ENCODE data around the gene HOXB9. TPM values are rescaled to one million over a fixed set of nuclear protein-coding genes. Genes with fewer than 3 reads are reported as not detected.

Gene HOXB9
- total RNA-seq, 2 experiments from 2014 or later, result 5.1 to 5.5 TPM

DNA sequence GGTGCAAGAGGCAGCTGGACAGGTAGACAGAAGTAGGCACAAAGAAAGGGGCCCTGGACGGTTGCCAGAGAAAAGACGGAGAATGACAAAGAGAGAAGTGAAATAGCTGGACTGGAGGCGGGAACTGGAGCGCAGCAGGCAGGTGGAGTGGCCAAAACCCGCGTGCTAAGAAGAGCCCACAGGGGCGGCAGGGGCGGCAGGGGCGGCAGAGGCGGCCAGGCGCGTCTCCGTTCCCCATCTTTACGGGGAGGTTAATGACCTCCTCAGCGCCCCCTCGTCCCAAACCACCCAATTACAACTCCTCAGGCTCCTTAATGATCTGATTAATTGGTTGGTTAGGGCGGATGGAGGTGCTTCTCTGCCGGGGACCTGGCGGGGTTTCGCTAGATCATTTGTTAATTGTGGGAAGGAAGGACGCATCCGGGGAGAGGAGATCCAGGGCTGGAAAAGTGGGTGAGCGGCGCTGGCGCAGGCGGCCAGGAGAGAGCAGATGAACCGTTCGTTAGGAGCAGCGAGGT, 15.4 kb upstream of the HOXB9 start:
- POLR2A ChIA-PET, result no interaction called here
- CTCF ChIA-PET, result interaction anchor here (0.7 kb wide), 1 partner anchor 13 kb away, joined by 3 read pairs; no protein-coding TSS in a partner anchor

DNA sequence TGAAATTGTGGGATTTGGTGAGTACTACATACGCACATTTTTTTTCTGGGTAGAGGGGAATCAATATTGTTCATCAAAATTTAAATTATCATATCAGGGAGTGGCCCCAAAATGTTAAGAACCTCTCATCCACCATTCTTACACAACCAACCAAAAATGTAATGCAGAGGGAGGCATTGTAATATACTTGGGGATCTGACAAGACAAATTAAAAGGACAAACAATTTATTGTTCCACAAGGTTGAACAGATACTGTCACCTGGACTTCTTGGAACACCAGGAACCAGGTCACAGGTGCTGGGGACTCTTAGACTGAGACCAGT, 14.7 kb upstream of the HOXB9 start:
- ChIA-PET POLR2A (no interaction called here), CTCF (interaction anchor here (0.7 kb wide), 1 partner anchor 12 kb away, joined by 3 read pairs; no protein-coding TSS in a partner anchor)

DNA sequence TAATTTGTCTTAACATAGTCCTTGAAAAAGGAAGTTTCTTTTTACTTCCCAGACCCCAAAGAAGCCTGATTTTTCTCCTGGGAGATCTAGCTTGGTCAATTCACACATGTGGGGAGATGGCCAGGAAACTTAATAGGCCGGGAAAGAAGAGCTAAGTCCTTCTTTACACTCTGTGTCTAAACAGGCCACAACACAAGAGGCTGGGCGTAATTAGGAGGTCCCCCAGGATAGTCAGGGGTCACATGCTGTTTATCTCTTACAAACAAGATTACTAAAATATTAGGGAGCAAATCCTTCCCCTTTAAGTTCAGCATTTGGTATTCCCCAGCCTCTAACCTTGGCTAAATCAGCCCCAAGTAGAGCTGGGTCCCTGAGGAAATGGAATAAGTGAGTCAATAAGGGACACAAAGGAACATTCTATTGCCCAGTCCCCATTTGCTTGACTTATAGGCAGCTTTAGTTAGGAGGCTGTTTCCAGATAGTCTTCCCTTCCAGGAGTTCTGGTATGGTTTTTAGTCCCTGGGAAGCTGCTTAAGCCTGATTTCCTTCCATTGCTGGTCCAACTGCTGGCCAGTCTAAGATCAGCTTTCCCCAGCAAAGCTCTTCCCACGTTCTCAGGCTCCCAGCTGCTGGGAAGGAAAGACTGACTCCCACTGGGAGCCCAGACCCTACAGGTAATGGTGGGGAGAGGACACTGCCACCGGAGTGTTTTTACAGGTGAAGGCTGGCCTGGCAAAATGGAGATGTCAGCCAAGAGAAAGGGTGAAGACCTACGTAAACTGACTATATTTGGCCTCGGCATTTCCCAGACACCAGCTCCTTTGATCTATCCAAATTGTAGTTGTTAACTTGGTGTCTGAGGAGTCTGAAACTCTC, 14.1 kb upstream of the HOXB9 start:
- CTCF ChIA-PET, result no interaction called here
- POLR2A ChIA-PET, result no interaction called here

DNA sequence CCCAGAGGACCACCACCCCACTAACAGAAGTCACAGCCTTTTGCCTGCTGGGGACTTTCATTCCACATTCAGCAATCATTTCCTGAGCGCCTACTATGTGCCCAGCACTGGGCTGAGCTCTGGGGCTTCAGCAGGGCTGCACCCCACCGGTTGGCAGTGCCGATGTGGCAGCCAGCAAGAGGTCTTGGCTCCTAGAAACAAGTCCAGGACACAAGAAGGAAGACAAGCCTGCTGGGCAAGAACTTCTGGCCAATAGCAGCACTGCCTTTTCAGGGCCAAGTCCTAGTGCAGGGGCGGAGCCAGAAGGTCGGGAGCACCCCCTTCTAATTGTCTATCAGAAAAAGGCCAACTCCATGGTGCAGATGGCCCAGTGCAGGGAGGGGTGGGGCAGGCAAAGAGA, 13.0 kb upstream of the HOXB9 start:
- CTCF ChIA-PET, result interaction anchor here (0.7 kb wide), 1 partner anchor 38 kb away, joined by 4 read pairs; no protein-coding TSS in a partner anchor
- POLR2A ChIA-PET, result no interaction called here

DNA sequence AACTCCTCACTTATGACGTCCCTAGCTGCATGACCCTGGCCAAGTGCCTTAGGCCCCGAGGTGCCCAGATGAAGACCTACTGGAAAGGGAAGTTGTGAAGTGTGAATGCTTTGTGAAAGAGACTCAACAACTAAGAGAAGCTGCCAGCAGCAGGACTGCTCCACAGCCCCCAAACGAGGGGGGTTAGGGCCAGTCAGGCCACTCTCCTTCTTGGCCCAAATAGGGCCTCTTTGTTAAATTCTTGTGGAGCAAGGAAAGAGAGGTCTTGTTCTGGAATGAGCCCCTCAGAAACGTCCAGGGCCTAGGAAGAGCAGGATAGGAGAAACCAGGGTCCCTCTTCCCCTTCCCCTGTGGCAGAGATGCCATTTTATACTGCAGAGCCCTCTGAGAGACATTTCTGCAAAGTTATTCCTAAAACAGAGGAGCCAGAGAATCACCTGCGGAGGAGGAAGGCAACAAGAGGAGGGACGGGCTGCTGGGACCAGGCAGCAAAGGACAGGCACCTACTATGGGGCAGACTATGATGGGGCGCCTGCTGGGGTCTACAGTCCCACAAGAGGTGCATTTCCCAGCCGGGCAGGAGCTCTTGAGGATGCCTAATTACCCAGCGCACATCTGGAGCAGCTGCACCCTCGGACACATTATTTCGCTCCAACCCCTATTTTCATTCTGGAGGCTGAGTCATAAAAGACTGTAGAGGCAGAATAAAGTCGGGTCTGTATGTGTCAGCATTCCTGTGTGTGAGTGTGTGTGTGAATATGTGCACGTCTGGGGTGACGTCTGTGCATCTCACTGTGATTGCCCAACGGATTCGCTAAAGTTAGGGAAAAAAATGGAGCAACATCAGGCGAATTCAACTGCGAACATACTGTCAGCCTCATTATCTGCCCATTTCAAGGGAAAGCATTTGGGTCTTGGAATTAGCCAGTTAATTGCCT, 11.4 kb upstream of the HOXB9 start:
- CTCF ChIA-PET, result interaction anchor here (0.7 to 2.9 kb wide), 6 partner anchors 11 to 80 kb away, joined by 3 to 25 read pairs (median 6); partner anchors contain the start of gene HOXB9
- POLR2A ChIA-PET, result no interaction called here

DNA sequence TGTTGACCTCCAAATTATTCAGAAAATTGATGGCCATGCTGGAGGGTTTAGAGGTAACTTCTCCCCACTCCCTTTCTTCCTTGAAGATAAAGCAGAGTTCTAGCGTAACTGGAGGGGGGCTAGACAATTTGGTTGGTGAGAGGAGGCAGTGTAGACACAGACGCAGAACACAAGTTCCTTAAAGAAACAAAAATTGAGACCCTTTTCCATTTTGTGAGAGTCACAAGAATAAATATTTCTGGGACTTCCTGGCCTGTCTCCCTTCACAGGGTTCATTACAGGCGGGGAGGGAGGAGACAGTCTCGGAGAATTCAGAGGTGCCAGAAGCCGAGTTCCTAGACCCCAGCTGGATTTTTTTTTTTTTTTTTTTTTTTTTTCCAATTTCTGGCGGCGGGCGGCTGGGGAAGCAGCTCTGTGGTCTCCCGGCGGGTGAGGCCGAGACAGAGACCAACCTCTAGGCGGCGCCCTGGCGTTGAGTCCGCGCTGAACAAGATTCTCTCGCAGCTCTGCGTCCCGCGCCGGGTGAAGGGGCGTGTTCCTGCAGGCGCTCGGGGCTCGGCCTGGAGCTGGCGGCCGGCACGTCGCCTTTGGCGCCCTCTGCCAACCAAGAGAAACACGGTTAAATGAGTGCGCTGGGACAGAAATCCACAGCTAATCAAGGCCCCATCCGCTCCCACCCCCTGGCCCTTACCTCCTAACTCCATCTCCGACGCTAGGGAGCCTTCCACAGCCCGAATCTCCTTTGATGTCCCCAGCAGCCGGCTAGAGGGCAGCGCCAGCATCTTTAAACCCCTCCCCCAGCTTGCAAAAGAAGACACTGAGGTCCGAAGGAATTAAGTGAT, 10.2 kb upstream of the HOXB9 start:
- ChIA-PET POLR2A (no interaction called here), CTCF (interaction anchor here (0.7 to 2.9 kb wide), 17 partner anchors 10 to 731 kb away, joined by 3 to 25 read pairs (median 5); partner anchors contain the start of genes HOXB9 and PRAC2)

DNA sequence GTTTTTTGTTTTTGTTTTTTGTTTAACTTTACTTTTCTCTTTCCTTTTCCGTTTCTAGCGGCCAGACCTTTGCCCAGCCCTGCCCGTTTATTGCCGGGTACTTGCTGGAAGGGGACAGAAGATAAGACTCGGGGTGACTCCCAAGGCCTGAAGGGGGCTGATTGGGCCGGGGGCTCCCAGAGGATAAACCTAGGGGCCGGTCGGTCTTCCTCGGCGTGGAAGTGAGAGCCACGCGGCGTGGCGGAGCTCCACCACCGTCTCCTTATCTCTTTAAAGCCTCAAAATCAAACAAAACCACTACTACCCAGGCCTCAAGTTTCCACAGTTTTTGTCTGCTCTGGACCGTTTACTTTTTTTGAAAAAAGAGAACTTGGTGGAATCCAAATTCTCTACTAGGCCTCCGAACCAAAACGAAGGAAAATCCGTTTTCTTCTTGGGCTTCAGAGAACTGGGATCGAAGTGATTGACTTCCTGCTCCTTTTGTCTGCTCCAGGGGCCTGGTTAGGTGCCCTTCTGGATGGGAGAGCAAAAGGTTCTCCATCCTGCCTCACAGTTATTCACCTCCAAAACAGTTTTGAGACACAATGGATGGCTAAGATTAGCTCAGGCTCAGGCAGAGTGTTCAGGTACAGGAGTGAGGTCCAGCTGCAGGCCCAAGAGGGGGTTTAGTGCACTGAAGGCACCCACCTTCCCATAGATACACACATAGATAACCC, 8.5 kb upstream of the HOXB9 start:
- ChIA-PET CTCF (interaction anchor here (1.1 to 2.9 kb wide), 2 partner anchors 8 to 91 kb away, joined by 3 to 25 read pairs; partner anchors contain the start of gene HOXB9), POLR2A (no interaction called here)

DNA sequence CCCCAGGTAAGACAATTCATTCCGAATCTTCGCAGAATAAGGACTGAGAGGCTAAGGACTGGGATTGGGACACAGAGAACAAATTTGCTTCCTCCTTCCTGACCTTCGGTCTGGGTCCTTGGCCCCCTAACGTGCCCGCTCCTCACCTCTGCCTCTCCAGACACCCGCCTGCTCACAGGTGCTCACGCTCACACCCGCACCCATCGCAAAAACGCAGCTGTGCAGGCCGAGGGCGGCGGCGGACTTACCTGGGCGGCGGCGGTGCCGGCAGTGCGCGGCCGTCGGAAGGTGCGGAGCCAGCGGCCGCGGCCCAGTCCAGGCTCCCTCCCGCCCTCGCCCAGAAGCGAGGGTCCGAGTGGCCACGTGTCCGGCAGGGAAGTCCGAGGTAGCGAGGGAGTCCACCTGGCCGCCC, 7.1 kb upstream of the HOXB9 start:
- ChIA-PET CTCF (interaction anchor here (1.2 to 2.3 kb wide), 2 partner anchors 15 to 21 kb away, joined by 3 to 6 read pairs; no protein-coding TSS in a partner anchor), POLR2A (no interaction called here)

DNA sequence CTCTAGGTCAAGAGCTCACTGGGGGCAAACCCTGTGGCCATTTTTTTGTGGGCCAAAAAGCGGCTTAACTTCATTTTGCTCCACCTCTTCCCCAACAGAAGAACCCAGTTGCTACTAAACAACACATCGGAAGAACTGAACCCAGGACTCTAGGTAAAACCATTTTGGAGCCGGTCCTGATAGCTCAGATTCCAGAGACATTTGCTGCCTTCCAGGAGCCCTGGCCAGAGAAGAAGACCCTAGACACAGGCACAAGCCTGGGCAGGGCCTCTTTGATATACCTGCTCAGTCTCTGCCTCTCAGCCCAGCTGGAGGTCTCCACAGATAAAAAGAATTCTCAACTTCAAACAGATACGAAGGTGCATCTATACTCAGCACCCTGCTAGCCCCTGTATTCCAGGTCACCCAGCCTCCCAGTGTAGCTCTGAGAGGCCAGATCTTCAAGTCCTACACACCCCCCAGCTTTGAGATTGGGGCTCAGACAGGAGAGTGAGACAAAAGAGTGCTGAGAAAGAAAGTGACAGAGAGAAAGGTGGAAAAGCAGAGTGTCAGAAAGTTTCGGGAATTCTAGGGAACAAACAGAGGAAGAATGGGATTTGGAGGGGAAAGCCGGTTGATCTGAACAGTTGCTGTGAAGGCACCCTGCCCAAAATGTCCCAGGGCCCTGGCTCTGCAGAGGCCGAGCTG, 6.6 kb upstream of the HOXB9 start:
- ChIA-PET CTCF (interaction anchor here (0.6 to 2.3 kb wide), 6 partner anchors 12 to 665 kb away, joined by 3 to 6 read pairs (median 4); no protein-coding TSS in a partner anchor), POLR2A (no interaction called here)

DNA sequence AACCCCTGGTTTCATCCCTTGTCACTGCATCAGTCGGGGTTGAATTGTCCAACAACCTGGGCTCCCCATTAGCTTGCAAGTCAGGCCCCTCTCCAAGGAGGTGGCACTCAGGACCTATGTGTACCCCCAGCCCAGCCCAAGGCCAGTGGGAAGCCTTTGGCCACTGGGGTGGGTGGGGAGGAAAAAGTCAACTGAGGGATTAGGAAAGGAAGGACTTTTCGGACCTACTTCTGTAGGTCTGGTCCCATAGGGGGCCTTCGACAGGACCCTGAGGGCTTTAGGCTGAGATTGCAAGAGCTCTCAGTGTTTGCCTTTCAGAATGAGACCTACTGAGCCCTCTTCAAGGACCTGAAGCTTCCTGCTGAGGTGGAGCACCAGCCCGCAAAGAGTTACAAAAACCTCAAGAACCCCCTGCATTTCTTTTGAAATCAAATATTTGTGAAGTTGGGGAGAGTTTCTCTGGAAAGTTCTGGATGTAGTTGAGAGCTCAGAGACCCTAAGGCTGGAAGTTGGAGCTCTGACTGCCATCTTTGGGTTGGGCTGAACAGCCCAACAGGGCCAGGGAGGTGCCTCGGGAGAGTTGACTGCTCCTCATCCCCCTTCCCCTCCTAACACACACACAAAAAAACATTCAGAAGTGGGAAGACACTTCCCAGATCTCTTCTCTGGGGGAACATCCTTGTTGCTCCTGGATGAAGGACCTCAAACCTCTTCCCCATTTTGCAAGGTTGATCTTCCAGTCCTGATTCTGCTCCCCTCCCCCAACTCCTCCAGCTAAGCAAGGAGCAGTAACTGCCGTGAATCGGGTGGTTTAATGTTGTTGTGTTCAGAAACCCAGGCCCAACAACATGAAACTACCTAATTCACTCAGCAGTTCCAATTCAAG, 5.8 kb upstream of the HOXB9 start:
- ChIA-PET POLR2A (no interaction called here), CTCF (interaction anchor here (0.6 to 2.3 kb wide), 6 partner anchors 11 to 666 kb away, joined by 3 to 6 read pairs (median 4); no protein-coding TSS in a partner anchor)

DNA sequence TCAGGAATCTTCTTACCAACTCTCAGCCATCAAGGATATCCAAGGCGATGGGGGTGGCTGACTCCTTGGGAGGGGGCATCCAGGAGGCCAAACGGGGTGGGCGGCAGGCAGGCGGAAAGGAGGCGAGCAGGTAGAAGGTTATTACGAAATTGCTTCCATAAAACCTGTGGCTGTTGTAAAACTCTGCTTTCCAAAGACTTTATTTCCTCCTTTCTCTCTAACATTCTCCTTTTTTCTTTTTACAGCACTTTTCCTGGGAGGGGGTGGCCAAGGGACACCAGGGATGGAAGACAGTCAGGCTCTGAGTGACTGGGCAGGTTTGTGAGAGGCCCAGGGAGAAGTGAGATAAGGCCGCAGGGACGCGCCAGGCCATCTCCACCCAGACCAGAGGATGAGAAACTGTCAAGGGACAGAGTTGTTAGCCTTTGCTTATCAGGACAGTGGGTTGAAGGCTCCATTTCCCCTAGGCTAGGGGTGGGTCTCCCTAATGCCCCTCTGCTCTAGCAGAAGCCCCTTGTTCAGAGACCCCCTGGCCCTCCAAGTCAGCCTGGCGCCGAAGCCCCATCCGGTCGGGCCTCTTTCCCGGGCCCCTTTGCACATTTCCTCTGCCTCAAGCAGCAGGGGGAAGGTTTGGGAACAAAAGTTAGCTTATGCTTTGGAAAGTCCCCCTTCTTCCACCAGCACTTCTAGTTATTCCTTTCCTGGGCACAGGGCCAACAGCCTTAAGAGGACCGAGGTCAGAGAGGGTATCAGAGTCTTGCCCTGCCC, 5.0 kb upstream of the HOXB9 start:
- POLR2A ChIA-PET, result no interaction called here
- CTCF ChIA-PET, result interaction anchor here (1.3 to 2.3 kb wide), 2 partner anchors 12 to 48 kb away, joined by 5 to 6 read pairs; no protein-coding TSS in a partner anchor

DNA sequence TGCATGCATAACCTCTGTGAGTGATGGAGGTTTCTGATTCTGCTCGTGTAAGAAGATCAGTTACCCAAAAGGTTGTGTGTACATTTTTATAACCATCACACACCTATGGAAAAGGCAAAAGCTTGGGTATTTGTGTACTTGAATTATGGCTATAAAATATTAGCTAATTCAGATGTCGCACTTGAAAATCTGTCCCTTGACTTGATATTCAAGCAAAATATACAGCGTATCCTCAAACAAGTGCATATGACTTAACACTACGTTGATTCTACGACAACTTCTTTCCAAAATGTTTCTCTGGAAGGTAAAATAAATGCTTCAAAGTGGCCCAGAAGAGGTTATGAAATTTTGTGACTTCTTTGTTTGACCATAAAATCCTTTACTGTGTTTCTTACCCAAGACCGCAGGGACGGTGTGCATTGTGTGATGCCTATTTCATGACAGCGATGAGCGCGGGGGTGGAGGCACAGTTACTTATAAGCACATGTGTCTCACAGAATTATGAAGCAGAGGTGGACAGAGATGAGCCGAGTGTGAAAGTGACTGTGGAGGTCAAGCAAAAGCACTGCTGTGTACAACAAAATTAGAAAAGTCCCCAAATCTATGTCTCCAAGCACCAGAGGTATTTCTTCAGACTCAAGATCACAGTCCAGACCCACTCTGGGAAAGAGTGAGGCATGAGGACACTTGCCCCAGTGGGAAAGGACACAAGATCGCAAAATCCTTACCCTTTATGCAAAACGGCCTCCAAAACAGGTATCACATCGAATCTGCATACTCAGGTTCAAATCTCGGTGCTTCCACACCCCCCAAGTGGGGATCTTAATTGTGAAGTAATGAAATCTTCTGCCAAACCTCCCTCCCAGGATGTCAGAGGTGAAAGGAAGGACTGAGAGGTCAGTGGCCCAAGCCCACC, 4.1 kb upstream of the HOXB9 start:
- ChIA-PET POLR2A (no interaction called here), CTCF (interaction anchor here (1.3 kb wide), 1 partner anchor 12 kb away, joined by 5 read pairs; no protein-coding TSS in a partner anchor)

DNA sequence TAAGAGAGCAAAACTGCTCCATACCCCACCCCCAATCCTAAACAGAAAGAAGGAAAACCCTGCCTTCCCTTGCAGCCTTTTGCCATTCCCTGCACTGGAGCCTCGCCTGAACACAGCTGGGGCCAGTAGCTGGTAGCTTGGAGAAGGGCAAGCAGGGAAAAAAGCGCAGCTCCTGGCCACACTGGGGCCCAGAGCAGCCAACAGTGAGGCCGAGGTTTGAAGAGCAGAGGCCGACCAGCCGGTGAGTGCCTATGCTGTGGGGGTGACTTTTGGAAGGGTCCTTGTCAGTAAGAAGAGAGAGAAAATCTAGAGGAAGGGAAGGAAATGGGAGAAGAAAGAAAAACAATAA, 3.2 kb upstream of the HOXB9 start:
- ChIA-PET CTCF (interaction anchor here (1.3 kb wide), 1 partner anchor 11 kb away, joined by 5 read pairs; no protein-coding TSS in a partner anchor), POLR2A (no interaction called here)

DNA sequence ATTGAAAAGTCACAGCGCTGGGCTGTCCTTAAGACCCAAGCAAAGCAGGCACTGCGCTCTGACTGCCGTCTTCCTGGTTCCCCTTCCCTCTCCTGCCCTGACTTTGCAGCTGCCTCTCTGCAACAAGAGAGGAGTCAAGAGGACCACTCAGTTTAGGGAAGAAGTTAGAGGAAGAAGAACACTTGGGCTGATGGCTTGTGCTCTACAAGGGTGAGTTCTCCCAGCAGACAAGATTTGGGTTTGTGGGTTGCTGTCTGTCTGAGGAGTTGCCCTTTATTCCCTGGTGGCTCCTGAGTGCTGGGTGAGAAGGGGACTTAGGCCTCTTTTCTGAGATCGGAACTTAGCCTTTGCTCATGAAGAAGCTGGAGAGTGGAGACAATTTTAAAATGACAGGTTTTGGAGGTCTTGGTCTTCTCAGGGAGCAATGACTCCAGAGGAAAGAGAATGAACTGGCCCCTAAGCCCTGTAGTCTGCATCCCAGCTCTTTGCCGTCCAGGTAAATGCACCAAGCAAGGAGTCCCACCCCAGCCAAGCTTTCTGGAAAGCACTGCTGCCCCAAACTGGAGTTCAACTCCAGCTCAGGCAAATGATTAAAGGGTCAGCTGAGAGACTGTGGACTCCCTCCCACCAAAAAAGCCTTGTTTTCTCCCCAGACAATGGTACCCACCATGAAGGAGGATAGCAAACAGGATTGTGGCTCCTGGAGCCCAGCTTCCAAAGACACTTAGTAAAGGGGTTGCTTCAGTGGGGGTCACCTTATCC, 2.7 kb upstream of the HOXB9 start:
- POLR2A ChIA-PET, result interaction anchor here (0.5 kb wide), 1 partner anchor 526 kb away, joined by 3 read pairs; no protein-coding TSS in a partner anchor

More for the DNA sequence above, 2.7 kb upstream of the HOXB9 start:
- CTCF ChIA-PET, result interaction anchor here (1.0 to 4.1 kb wide), 3 partner anchors 7 to 12 kb away, joined by 3 to 25 read pairs (median 5); no protein-coding TSS in a partner anchor
